ENCODE data around the gene H19. TPM values are rescaled to one million over a fixed set of nuclear protein-coding genes. Genes with fewer than 3 reads are reported as not detected.

H19 gene
- total RNA-seq (1,000 to 10,000 TPM in 3 of 7 donors, 100 to 1,000 TPM in 4; 113 to 2,888 (median 765) TPM), polyA plus RNA-seq (100 to 1,000 TPM; 315 to 601 TPM)
- long read RNA-seq, donor 1, transcript H19-203 (5 exons, 2,348 nt): major isoform, 28 of 39 reads
- long read RNA-seq, donor 1, partial matches to known transcripts: 0 of 39 reads
- long read RNA-seq, donor 1, other reads (novel, unspliced or antisense): 2 of 39 reads
- long read RNA-seq, donor 2, transcript H19-211 (4 exons, 592 nt): minor isoform, 15 of 665 reads
- long read RNA-seq, donor 2, transcript H19-201 (4 exons, 1,771 nt): minor isoform, 143 of 665 reads
- long read RNA-seq, donor 2, transcript H19-207 (3 exons, 489 nt): minor isoform, 23 of 665 reads
- long read RNA-seq, donor 2, transcript H19-203 (5 exons, 2,348 nt): major isoform, 159 of 665 reads
- long read RNA-seq, donor 2, partial matches to known transcripts: 267 of 665 reads
- long read RNA-seq, donor 2, other reads (novel, unspliced or antisense): 41 of 665 reads
- long read RNA-seq, donor 3, transcript H19-203 (5 exons, 2,348 nt): major isoform, 250 of 326 reads
- long read RNA-seq, donor 3, transcript H19-211 (4 exons, 592 nt): minor isoform, 11 of 326 reads
- long read RNA-seq, donor 3, transcript H19-204 (4 exons, 1,090 nt): minor isoform, 10 of 326 reads
- long read RNA-seq, donor 3, transcript H19-202 (5 exons, 2,281 nt): minor isoform, 19 of 326 reads
- long read RNA-seq, donor 3, partial matches to known transcripts: 4 of 326 reads
- long read RNA-seq, donor 3, other reads (novel, unspliced or antisense): 18 of 326 reads

DNA sequence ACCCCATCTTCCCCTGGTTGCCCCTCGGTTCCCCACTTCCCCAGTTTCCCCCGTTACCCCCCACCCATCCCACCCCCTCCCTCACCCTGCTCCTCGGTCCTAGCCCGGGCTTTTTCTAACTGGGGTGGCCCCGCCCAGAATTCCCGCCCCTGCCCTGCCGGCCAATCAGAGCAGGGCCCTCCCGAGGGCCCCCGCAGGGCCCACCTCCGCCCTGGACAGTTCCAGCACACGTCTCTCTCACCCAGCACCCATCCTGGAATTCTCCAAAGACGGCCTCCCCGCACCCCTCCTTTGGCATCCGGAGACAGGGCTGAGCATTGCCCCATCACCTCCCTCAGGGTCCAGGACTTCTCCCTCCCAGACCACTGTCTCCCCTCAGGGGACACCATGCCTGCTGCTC lies at the start of gene H19:
TSS of gene H19 (minus strand) at position 88 of the 400 bp plus-strand sequence.
- no peak for TF ChIP-seq EP300 (IDR thresholded peaks at IDR 0.05)
- TF ChIP-seq, protein P1, sequence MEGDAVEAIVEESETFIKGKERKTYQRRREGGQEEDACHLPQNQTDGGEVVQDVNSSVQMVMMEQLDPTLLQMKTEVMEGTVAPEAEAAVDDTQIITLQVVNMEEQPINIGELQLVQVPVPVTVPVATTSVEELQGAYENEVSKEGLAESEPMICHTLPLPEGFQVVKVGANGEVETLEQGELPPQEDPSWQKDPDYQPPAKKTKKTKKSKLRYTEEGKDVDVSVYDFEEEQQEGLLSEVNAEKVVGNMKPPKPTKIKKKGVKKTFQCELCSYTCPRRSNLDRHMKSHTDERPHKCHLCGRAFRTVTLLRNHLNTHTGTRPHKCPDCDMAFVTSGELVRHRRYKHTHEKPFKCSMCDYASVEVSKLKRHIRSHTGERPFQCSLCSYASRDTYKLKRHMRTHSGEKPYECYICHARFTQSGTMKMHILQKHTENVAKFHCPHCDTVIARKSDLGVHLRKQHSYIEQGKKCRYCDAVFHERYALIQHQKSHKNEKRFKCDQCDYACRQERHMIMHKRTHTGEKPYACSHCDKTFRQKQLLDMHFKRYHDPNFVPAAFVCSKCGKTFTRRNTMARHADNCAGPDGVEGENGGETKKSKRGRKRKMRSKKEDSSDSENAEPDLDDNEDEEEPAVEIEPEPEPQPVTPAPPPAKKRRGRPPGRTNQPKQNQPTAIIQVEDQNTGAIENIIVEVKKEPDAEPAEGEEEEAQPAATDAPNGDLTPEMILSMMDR (IDR thresholded peaks at IDR 0.05): no peak
- TF ChIP-seq POLR2A (IDR thresholded peaks at IDR 0.05): no peak

DNA sequence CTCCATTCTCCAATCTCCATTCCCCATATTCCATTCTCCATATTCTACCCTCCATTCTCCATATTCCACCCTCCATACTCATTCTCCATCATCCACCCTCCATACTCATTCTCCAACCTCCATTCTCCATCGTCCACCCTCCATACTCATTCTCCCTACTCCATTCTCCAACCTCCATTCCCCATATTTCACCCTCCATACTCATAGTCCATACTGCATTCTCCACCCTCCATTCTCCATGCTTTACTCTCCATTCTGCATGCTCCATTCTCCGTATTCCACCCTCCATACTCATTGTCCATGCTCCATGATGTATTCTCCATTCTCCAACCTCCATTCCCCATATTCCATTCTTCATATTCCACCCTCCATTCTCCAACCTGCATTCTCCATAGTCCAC lies 44.3 kb upstream of the H19 start:
- H3K27me3 ChIP-seq: no peaks in the 10 kb centered on the region
- H3K36me3 ChIP-seq: no peaks in the 10 kb centered on the region
- intact Hi-C loops (cut with DNase I): no loop called here
- no peak overlapping the region for H3K27ac ChIP-seq
- no peak for TF ChIP-seq EP300 (IDR thresholded peaks at IDR 0.05)
- TF ChIP-seq POLR2A (IDR thresholded peaks at IDR 0.05): no peak
- TF ChIP-seq, protein P1 (IDR thresholded peaks at IDR 0.05): no peak
- WGBS, 3 donors: 67 to 84% (median 78%) methylated on average over 2 of the region's 2 CpGs
- no peaks in the 10 kb centered on the region for H3K4me1 ChIP-seq (ENCODE audit: insufficient read depth)
- no peaks in the 10 kb centered on the region for H3K9me3 ChIP-seq
- H3K4me3 ChIP-seq: no peak overlapping the region
- DNase-seq: no peak

More for the DNA sequence above, at the start of gene H19:
- intact Hi-C loops (cut with DNase I): no loop called here
- Histone ChIP-seq H3K36me3 (no peaks in the 10 kb centered on the region), H3K9me3 (no peaks in the 10 kb centered on the region), H3K27me3 (no peaks in the 10 kb centered on the region), H3K4me1 (ENCODE audit: insufficient read depth) (no peaks in the 10 kb centered on the region), H3K27ac (no peak within 1 kb of the TSS), H3K4me3 (no peak within 1 kb of the TSS)
- no CpG with 5 or more reads among the region's 14 CpGs for WGBS, 3 donors
- no peak for DNase-seq

DNA sequence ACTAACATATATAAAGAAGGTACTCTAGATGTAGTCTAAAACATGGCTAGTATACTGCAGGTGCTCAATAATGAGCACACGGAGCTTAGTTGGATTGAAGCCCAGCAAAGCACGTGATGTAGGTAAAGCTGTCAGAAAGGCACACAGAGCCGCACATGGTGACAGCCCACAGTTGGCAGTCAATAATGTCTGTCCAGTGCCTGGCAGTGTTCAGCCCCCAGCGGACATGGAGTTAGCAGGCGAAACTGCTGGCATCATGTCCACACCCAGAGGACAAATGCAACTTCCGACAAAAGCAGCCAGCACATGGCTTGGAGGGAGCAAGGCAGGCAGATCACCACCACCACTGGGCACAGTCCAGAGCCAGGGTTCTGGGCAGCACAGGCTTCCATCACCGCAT lies 43.5 kb upstream of the H19 start:
- Histone ChIP-seq H3K9me3 (no peaks in the 10 kb centered on the region), H3K4me3 (no peak overlapping the region), H3K27ac (no peak overlapping the region), H3K4me1 (ENCODE audit: insufficient read depth) (no peaks in the 10 kb centered on the region), H3K36me3 (no peaks in the 10 kb centered on the region), H3K27me3 (no peaks in the 10 kb centered on the region)
- DNase-seq: no peak
- intact Hi-C loops (cut with DNase I): no loop called here
- TF ChIP-seq POLR2A (IDR thresholded peaks at IDR 0.05) (no peak), EP300 (IDR thresholded peaks at IDR 0.05) (no peak)
- TF ChIP-seq, protein P1 (IDR thresholded peaks at IDR 0.05): no peak
- WGBS, 3 donors: no CpG with 5 or more reads among the region's 7 CpGs

DNA sequence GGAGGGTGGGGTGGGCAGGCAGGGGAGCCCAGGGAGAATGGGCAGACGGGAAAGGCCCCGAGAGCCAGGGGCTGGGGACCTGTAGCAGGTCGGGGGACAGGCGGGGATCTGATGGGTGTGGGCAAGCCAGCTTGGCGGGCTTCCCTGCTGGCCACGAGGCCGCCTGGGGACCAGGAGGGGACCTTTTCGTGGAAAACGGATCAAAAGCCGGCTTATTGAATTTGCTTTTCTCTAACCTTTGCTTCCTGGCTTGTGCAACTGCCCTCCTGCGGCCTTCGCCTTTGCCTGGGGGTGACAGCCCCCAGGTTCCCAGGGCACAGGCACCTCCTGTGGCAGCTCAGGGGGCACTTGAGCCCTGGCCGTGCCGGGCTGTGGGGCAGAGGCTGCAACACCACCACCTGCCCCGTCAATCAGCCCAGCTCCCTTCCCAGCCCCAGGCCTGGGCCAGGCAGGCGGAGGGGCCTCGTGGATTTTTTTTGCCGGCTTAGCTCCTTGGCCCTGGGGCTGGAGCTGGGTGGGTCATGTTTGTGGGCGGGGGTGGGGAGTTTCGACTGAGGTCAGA lies 41.6 kb upstream of the H19 start:
- no peak overlapping the region for H3K4me3 ChIP-seq
- no peaks in the 10 kb centered on the region for H3K4me1 ChIP-seq (ENCODE audit: insufficient read depth)
- DNase-seq: no peak
- no peaks in the 10 kb centered on the region for H3K36me3 ChIP-seq
- no peak overlapping the region for H3K27ac ChIP-seq
- H3K9me3 ChIP-seq: no peaks in the 10 kb centered on the region
- no CpG with 5 or more reads among the region's 20 CpGs for WGBS, 3 donors
- intact Hi-C loops (cut with DNase I): no loop called here
- no peaks in the 10 kb centered on the region for H3K27me3 ChIP-seq
- TF ChIP-seq, protein P1 (IDR thresholded peaks at IDR 0.05): no peak
- TF ChIP-seq POLR2A (IDR thresholded peaks at IDR 0.05) (no peak), EP300 (IDR thresholded peaks at IDR 0.05) (no peak)

Measured in ovary (tissue), 10 donors.